GM18511 (cell line): ENCODE data around the gene GPX8.

Source experiments
- ATAC-seq: cut with Tn5 transposase; IDR thresholded peaks from one replicate; pipeline ENCODE4 v1.9.1; 2021; ENCODE audit warnings: mild to moderate bottlenecking, moderate library complexity; ENCODE audit not compliant: unreplicated experiment

GPX8 gene

GRCh38 chr5:55159763-55160492 is at the start of gene GPX8:
GPX8 (plus strand) TSS chr5:55160171; CDS start chr5:55160193, 22 bp downstream.
- no peak for ATAC-seq

GRCh38 chr5:55110217-55110616 is 49.8 kb upstream of the GPX8 start:
- ATAC-seq = no peak

- ATAC-seq = no peak
These were observed 46.6 kb upstream of the GPX8 start for GRCh38 chr5:55113327-55113726.

GRCh38 chr5:55114061-55114460 is 45.9 kb upstream of the GPX8 start:
- no peak for ATAC-seq

- no peak for ATAC-seq
These were observed 36.6 kb upstream of the GPX8 start for GRCh38 chr5:55123365-55123764.

- no peak for ATAC-seq
These were observed 25.8 kb upstream of the GPX8 start for GRCh38 chr5:55134053-55134722.

GRCh38 chr5:55136521-55136920 is 23.4 kb upstream of the GPX8 start:
- ATAC-seq = no peak

GRCh38 chr5:55140908-55141665 is 18.9 kb upstream of the GPX8 start:
- ATAC-seq = no peak

GRCh38 chr5:55141945-55142690 is 17.9 kb upstream of the GPX8 start:
- ATAC-seq = no peak

GRCh38 chr5:55143624-55144023 is 16.3 kb upstream of the GPX8 start:
- no peak for ATAC-seq

GRCh38 chr5:55146080-55146479 is 13.9 kb upstream of the GPX8 start:
- ATAC-seq = no peak

GRCh38 chr5:55146543-55147151 is 13.3 kb upstream of the GPX8 start:
- peak; percentile 72 for ATAC-seq

GRCh38 chr5:55149308-55149795 is 10.6 kb upstream of the GPX8 start:
- no peak for ATAC-seq

- no peak for ATAC-seq
These were observed 7.8 kb upstream of the GPX8 start for GRCh38 chr5:55151923-55152842.

- ATAC-seq = no peak
These were observed 5.1 kb upstream of the GPX8 start for GRCh38 chr5:55154873-55155272.

- ATAC-seq = no peak
These were observed 680 bp downstream of the GPX8 start for GRCh38 chr5:55160493-55161209.

- ATAC-seq = no peak
These were observed 2.7 kb downstream of the GPX8 start for GRCh38 chr5:55162666-55163065.

- no peak for ATAC-seq
These were observed 11.5 kb downstream of the GPX8 start for GRCh38 chr5:55171471-55171870.
